Measurements from ENCODE around the gene DCLK2.

GRCh38 chr4:150069353-150069752 lies 8.9 kb upstream of the DCLK2 start:
- no peak for TF ChIP-seq CTCF (IDR thresholded peaks at IDR 0.05)
- no peak for TF ChIP-seq POLR2A (IDR thresholded peaks at IDR 0.05)
